GM12864 (cell line): ENCODE results near the gene DCLRE1C.
"Not testable (repeated sequence)": the region's sequence is repeated elsewhere in the genome, so short reads cannot be mapped to it uniquely, and the experiment has no call there.

ENCODE experiments used
- DNase-seq: peaks from one replicate; pipeline ENCODE4 v3.0.0-alpha.2; 2011; ENCODE audit warnings: low read depth
- H3K4me3 ChIP-seq: 2 replicates; pipeline ENCODE4 v1.5.1; 2011; ENCODE audit warnings: mild to moderate bottlenecking, low read depth, low read length, control low read depth
- TF ChIP-seq, protein P1 (sequence below): IDR thresholded peaks from 2 replicates; pipeline ENCODE4 v1.5.1; 2011; ENCODE audit warnings: low read depth, mild to moderate bottlenecking, moderate library complexity, low read length, control low read depth, inconsistent platforms; ENCODE audit errors: missing control alignments

Gene DCLRE1C

DNA sequence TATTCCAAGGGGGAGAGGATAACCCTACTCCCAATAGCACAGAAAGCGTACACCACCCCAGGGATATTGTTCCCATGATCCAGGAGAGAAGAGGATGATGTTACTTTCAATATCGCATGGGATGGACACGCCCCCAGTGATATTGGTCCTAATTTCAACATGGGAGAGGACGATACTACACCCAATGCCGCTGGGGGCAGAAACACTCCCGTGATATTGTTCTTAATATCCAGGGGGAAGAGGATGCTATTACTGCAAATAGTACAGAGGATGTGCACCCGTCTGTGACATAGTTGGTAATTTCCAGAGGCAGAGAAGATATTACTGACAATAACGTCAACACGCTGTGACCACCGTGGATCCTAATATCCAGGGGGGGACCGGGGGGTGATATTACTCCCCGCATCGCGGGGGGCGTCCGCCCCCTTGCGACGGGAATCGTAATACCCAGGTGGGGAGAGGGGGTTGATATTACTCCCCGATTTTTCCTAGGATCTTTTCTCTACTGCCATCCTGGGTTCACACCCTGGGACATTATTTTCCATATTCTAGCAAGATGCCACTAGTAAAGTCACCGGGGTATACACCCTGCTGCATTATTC is 21.9 kb upstream of the DCLRE1C start:
- no peak for DNase-seq
- TF ChIP-seq, protein P1, sequence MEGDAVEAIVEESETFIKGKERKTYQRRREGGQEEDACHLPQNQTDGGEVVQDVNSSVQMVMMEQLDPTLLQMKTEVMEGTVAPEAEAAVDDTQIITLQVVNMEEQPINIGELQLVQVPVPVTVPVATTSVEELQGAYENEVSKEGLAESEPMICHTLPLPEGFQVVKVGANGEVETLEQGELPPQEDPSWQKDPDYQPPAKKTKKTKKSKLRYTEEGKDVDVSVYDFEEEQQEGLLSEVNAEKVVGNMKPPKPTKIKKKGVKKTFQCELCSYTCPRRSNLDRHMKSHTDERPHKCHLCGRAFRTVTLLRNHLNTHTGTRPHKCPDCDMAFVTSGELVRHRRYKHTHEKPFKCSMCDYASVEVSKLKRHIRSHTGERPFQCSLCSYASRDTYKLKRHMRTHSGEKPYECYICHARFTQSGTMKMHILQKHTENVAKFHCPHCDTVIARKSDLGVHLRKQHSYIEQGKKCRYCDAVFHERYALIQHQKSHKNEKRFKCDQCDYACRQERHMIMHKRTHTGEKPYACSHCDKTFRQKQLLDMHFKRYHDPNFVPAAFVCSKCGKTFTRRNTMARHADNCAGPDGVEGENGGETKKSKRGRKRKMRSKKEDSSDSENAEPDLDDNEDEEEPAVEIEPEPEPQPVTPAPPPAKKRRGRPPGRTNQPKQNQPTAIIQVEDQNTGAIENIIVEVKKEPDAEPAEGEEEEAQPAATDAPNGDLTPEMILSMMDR: no peak
- H3K4me3 ChIP-seq: no peak overlapping the region

DNA sequence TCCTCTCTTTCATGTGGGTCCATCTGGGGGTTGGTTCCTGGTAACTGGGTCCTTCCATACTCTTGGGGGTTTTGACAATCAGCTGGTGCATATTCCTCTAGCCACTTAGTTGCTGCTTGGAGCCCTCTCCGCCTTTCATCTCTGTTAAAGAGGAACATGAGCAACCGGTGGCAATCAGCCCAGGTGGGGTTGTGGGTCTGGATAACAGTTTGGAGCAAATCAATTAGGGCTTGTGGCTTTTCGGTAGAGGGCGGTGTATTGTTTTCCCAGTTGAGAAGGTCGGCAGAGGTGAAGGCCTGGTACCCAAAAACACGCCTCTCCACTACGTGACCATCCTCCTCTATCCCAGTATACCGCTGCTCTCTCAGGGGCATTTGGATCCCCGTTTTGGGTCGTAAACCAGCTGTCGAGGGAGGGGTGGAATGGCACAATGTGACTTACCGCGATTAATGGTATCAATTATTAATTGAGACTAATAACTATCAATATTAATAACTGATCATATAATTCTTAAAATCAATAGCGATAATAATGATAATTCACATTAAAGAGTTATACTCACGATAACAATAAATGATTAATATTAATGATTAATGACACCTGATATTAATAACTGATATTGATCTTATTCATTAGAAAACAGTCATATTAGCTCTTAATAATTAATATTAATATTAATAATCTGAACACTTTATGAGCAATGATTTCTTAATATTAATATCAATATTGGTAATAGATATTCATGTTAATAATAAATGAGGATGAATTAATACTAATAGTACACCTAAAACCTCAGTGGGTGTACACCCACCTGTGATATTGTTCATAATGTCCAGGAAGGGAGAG is 20.5 kb upstream of the DCLRE1C start:
- not testable (repeated sequence) for DNase-seq, H3K4me3 ChIP-seq

DNA sequence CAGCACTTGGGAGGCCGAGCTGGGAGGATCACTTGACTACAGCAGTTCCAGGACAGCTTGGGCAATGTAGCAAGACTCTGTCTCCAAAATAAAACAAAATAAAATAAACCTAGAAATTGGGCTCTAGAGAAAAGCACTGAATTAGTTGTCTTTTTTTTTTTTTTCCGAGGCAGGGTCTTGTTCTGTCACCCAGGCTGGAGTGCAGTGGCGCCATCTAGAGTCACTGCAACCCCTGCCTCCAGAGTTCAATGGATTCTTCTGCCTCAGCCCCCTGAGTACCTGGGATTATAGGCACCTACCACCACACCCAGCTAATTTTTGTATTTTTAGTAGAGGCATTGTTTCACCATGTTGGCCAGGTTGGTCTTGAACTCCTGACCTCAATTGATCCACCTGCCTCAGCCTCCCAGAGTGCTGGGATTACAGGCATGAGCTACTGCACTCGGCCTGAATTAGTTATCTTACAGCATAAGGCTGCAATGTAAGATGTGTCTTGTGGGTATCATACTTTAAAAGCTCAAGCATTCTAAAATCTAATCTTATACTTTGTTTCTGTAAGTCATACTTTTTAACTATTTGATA is 18.1 kb upstream of the DCLRE1C start:
- TF ChIP-seq, protein P1: peak; percentile 75
- H3K4me3 ChIP-seq: no peak overlapping the region
- no peak for DNase-seq

DNA sequence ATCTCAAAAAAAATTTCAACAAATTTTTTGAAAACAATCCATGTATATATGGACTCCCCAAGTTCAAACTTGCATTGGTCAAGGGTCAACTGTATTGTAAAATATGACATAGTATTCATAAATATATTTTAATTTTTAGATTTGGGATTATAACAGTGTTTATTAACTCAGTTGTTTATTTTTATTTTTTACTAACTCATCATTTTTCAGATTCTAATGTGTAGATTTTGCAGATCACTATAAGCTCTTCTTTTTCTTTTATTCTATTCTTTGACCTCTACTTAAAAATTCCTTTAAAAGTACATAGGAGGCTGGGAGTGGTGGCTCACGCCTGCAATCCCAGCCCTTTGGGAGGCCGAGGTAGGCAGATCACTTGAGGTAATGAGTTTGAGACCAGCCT is 14.0 kb upstream of the DCLRE1C start:
- no peak for DNase-seq
- TF ChIP-seq, protein P1: no peak
- H3K4me3 ChIP-seq: no peak overlapping the region

DNA sequence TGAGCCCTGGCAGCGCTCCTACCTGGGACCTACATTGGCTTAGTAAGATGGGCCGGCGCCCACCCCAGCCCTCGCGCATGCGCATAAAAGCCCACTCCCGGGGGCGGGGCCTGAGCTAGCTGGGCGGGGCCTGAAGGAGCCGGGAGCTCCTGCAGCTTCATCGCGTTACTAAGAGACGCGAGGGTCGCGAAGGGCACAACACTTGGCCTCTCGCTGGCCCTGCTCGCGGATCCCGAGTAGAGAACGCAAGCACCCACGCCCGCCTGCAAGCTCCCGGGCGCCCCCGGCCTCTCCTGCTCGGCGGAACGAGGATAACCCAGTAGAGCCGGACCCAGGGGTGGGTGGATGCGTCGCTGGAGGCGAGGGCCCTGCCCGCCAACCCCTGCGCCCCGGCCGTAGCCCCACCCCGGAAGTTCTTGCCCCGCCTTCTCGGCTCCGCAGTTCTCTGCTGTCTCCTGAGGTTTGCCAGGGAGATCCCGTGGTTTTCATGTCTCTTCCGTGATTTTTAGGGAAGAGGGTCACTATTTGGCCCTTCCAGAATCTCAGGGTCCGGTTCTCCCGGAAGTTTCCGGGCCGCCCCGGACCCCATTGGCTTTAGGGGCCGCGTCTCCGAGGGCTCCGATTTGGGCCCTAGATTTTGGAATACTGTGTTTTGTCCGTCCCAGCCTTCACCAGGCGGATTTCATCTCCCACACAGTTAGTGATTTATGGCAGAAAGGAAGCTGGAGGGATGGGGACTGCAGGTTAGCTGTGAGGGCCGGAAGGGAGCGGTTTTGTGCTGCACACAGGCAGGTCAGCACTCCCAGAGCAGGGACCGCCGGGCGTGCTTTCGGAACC is 5.5 kb upstream of the DCLRE1C start, which contains the start of gene MEIG1:
Gene MEIG1 (plus strand): TSS at position 168 of the 837 bp plus-strand sequence. CDS start 7,081 bp downstream, outside the sequence.
- no peak for DNase-seq
- peak within 1 kb of the TSS; percentile 75 for H3K4me3 ChIP-seq
- TF ChIP-seq, protein P1: no peak

DNA sequence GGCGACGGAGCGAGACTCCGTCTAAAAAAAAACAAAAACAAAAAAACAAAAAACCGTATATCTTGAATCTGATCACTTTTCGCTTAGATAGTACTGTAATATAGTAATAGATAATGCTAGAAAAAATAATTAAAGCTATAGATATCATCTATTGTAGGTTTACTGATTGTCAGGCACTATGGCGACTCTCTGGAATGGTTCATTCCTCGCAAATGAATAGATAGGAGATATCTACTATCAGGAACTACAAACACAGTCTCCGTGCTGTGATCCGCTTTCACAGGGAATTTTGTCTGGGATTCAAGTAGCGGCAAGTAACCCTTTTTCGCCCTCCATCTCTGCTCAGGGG is 5.0 kb upstream of the DCLRE1C start:
- TF ChIP-seq, protein P1: no peak
- DNase-seq: no peak

DNA sequence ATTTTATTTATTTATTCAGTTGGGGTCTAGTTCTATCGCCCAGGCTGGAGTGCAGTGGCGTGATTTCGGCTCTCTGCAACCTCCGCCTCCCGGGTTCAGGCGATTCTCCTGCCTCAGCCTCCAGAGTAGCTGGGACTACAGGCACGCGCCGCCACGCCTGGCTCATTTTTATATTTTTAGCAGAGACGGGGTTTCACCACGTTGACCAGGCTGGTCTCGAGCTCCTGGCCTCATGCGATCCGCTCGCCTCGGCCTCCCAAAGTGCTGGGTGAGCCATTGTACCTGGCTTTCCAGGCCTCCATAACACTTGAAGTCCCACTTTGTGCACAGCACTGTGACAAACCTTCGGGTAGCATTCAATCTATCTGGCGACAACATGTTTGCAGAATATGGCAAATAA is 1.0 kb upstream of the DCLRE1C start:
- H3K4me3 ChIP-seq: no peak overlapping the region; the same call in 1 of the 2 replicates
- TF ChIP-seq, protein P1: no peak

More for the DNA sequence above, 5.0 kb upstream of the DCLRE1C start:
- H3K4me3 ChIP-seq: peak overlapping the region; percentile 75

More for the DNA sequence above, 1.0 kb upstream of the DCLRE1C start:
- DNase-seq: no peak
